ENCODE results near the gene CYTH3.
"Not testable (repeated sequence)": the region's sequence is repeated elsewhere in the genome, so short reads cannot be mapped to it uniquely, and the experiment has no call there.

The CYTH3 gene

GRCh38 chr7:6283391-6284054, 11.1 kb upstream of the CYTH3 start:
- DNase-seq (ENCODE audit: low spot score), result not testable (repeated sequence)

GRCh38 chr7:6279937-6280336, 7.5 kb upstream of the CYTH3 start:
- no peak for DNase-seq (ENCODE audit: low spot score)

GRCh38 chr7:6279341-6279740, 6.9 kb upstream of the CYTH3 start:
- no peak for DNase-seq (ENCODE audit: low spot score)

GRCh38 chr7:6278749-6279310, 6.4 kb upstream of the CYTH3 start:
- no peak for DNase-seq (ENCODE audit: low spot score)

- DNase-seq (ENCODE audit: low spot score), result no peak
Observed at GRCh38 chr7:6277476-6277875, 5.1 kb upstream of the CYTH3 start.

- no peak for DNase-seq (ENCODE audit: low spot score)
Observed at GRCh38 chr7:6276911-6277408, 4.5 kb upstream of the CYTH3 start.

- DNase-seq (ENCODE audit: low spot score), result no peak
Observed at GRCh38 chr7:6274743-6275142, 2.3 kb upstream of the CYTH3 start.

GRCh38 chr7:6273917-6274630, 1.6 kb upstream of the CYTH3 start:
- DNase-seq (ENCODE audit: low spot score), result no peak

GRCh38 chr7:6273380-6273837, 985 bp upstream of the CYTH3 start:
- no peak for DNase-seq (ENCODE audit: low spot score)

- DNase-seq (ENCODE audit: low spot score), result peak; percentile 42
Observed at GRCh38 chr7:6271694-6272440, 557 bp downstream of the CYTH3 start.

GRCh38 chr7:6271060-6271658, 1.3 kb downstream of the CYTH3 start:
- DNase-seq (ENCODE audit: low spot score), result peak; percentile 38

GRCh38 chr7:6269527-6269926, 2.9 kb downstream of the CYTH3 start:
- DNase-seq (ENCODE audit: low spot score), result no peak

- DNase-seq (ENCODE audit: low spot score), result no peak
Observed at GRCh38 chr7:6268907-6269306, 3.5 kb downstream of the CYTH3 start.

GRCh38 chr7:6268023-6268900, 4.2 kb downstream of the CYTH3 start:
- no peak for DNase-seq (ENCODE audit: low spot score)

GRCh38 chr7:6266699-6267098, 5.7 kb downstream of the CYTH3 start:
- no peak for DNase-seq (ENCODE audit: low spot score)

GRCh38 chr7:6262221-6262620, 10.2 kb downstream of the CYTH3 start:
- no peak for DNase-seq (ENCODE audit: low spot score)

GRCh38 chr7:6261699-6262098, 10.7 kb downstream of the CYTH3 start:
- no peak for DNase-seq (ENCODE audit: low spot score)

GRCh38 chr7:6260291-6261187, 11.9 kb downstream of the CYTH3 start:
- no peak for DNase-seq (ENCODE audit: low spot score)

- DNase-seq (ENCODE audit: low spot score), result no peak
Observed at GRCh38 chr7:6259257-6259656, 13.2 kb downstream of the CYTH3 start.
